HG02840 (cell line): Measurements from ENCODE around the gene RHO.

ENCODE experiments used
- ATAC-seq: cut with Tn5 transposase; IDR thresholded peaks from one replicate; pipeline ENCODE4 v1.9.1; 2021; ENCODE audit warnings: mild to moderate bottlenecking, moderate library complexity, moderate number of reproducible peaks; ENCODE audit not compliant: unreplicated experiment, low FRiP score

Gene RHO

GRCh38 chr3:129574206-129574605 lies 45.8 kb downstream of the RHO start:
- ATAC-seq, result no peak

GRCh38 chr3:129575233-129575996 lies 47.0 kb downstream of the RHO start:
- no peak for ATAC-seq

DNA sequence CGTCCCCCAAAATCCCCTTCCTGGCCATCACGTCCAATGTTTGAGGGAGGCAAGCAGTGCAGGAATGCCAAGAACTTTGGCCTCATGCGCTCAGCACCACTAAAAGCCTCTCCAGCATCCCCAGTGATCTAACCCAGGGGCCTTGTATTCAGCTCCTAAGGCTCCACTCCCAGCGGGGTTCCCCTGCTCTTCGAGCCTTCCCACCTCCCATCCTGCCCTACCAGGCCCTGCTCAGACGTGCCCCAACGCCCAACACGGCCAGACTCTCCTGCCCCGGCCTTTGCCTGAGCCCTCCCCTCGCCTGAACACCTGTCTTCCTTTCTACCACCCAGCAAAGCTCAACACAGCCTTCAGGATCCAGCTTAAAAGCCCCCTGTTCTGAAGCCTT lies 47.6 kb downstream of the RHO start:
- ATAC-seq, result no peak

DNA sequence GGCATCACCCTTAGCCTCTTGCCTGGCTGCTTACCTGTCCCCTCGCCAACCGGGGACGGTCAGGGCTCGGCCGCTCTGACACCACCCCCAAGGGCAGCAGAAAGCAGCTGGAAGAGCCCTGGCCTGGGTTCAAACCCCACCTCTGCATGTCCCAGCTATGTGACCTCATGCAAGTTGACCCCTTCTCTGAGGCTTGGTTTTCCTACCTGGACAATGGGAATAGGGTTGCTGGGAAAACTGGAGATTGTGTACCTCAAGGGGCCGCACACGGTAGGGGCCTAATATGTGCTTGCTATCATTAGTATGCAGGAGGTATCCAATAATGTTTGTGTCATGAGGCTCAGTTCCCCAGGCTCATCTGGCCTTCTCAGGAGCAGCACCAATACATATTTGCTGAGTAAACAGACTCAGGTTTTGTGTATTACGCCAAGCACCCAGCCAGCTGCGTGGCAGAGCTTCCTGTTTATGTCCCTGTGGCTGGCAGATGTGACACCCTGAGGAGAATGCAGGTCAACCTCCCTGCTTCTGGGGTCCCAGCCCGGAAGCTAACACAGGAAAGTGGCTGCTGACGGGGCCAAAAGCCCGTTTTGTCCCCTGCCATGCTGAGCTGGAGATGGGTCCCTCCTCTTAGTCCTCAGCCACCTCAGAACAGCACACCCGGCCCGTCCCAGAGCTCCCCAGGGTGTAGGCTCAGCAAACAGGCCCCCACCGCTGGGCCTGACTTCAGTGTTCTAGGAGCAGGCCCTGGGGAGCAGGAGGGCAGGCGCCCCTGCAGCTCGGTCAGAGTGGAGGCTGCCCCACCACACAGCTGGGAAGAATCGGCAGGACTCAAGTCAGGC lies 48.3 kb downstream of the RHO start:
- no peak for ATAC-seq

DNA sequence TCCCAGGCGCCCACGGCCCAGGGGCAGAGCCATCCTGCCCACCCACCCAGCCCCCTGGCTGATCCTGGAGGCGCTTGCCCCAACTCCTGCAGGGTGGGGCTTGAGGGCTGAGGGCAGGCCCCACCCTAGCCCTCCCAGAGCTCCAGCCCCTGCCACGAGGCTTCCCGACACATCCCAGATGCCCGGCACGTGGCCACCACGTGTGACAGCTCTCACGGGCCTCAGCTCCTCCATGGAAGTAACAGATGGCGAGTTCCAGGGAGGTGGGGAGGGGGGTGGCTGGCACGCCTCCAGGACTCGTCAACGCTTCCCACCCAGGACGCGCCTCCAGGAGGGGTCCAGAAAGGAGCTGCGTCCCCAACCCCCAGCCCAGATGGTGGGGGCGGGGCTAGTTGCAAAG lies 48.9 kb downstream of the RHO start:
- no peak for ATAC-seq

DNA sequence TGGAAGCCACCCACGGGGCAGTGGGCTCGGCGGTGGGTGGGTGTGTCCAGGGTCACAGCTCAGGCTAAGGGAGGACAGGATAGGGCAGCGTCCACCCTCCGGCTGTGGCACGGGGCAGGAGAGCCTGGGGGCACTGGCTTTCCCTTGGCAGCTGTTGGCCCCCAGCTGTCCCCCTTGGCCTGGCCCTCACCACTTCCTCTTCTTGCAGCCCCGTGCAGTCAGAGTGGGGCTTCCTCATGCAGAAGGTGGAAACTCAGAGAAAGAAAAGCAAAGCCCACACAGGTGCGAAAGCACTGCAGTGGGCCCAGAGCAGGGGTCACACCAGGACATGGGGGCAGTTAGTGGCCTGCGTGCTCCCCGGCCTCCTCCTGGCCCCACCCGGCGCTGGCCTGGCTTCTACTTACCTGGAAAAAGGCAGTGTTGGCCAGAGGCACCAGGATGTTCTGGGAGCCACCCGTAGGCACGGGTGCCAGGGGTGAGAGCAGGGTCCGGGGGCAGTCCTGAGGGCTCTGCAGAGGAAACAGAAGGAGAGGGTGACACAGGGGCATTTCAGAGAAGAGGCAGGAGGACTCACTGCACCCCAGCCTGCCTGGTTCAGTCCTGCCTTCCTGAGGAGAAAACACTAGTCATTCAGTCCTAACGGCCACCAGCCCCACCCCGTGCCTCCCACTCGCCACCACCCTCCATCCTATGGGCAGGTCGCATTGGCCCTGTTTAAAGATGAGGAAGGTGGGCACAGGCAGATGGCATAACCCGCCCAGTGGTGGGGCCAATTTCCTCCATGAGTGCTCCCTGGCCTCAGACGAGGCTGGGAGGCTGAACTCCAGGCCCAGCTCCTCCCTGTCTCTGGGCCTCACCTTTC lies 49.7 kb downstream of the RHO start:
- ATAC-seq, result peak; percentile 46

- ATAC-seq, result no peak
Measured at GRCh38 chr3:129579991-129580390, 51.6 kb downstream of the RHO start.

DNA sequence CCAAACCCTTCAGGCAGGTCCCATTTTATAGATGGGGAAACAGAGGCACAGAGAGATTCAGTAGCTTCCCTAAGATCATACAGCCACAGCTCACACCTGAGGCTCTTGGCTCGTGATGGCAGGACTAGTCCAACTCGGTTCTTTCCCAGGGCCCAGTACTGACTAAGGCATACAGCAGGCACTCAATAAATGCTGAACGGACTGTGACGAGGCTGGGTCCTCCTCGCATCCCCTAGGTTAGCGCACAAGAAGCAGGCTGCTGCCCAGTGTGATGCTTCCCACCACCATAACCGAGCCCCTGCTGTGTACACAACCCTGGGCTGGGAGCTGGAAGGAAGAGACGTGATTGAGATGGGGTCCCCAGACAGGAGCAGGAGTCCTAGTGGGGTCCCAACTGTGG lies 53.2 kb downstream of the RHO start:
- no peak for ATAC-seq

DNA sequence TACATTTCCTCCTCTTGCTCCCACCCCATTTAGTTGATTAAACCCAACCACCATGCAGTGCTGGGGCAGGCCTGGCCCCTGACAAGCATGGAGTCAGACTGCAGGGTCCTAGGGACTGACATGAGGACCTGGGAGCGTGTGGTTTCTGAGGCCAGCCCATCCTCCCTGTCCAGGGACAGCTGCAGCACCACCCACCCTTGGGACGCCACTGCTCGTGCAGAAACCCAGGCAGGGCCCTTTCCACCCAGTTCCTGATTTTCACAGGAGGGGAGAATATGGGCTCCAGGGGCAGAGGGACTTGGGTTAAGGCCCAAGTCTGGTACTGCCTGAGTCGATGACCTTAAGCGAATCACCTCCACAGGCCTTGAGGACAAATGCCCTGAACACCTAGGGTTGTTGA lies 54.4 kb downstream of the RHO start:
- ATAC-seq, result no peak

- no peak for ATAC-seq
Measured at GRCh38 chr3:129583289-129583688, 54.9 kb downstream of the RHO start.

DNA sequence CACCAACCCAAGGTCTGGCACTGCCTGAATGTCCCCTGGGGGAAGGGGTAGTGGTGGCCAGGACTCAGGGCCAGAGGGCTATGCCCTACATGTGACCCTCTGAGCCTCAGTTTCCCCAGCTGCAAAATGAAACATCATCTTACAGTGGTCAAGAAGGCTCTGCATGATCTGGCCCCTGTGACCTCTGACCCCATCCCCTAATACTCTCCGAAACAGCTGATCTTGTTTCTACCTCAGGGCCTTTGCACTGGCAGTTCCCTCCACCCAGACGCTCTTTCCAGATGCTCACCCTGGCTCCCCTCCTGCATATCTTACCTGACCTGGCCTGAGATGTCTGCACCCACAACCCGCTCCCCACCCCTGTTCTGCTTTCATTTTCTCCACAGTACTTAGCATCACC lies 56.2 kb downstream of the RHO start:
- no peak for ATAC-seq
